ENCODE data around the gene USP20. TPM values are rescaled to one million over a fixed set of nuclear protein-coding genes. Genes with fewer than 3 reads are reported as not detected.

USP20 gene
- polyA plus RNA-seq, 1 of the 3 experiments (the other 2 are of a cell fraction), result 22.5 TPM

- no peak overlapping the region for H3K4me2 ChIP-seq
- TF ChIP-seq POLR2AphosphoS5 (IDR thresholded peaks at IDR 0.05; ENCODE audit: low read depth, low read length) (peak; percentile 20; the same call in 1 of the 2 replicates), FOXM1 (IDR thresholded peaks at IDR 0.05; ENCODE audit: low read depth) (no peak), CTCF (IDR thresholded peaks at IDR 0.05) (no peak), RCOR1 (IDR thresholded peaks at IDR 0.05; ENCODE audit: low read length) (no peak)
- peaks cover 21% of the 10 kb centered on the region for H3F3A ChIP-seq (replicated peaks; ENCODE audit: insufficient read depth)
- POLR2A ChIA-PET, result interaction anchor here (1.2 kb wide), 1 partner anchor 8 kb away, joined by 3 read pairs; no protein-coding TSS in a partner anchor
- no peak overlapping the region for H3K4me3 ChIP-seq (ENCODE audit: low read depth in 2 of 2, low read length in 1 of 2)
- peaks cover 6 to 56% of the 10 kb centered on the region in 2 experiments for H3K36me3 ChIP-seq (replicated peaks in 1 of 2; ENCODE audit: control insufficient read depth in 1 of 2, insufficient read depth in 2 of 2, low read length in 1 of 2)
- 92% methylated on average over 5 of the region's 11 CpGs for WGBS (ENCODE audit: low lambda C conversion rate)
- CTCF ChIA-PET, result interaction anchor here (0.8 to 3.8 kb wide), 3 partner anchors 19 to 83 kb away, joined by 3 to 12 read pairs (median 3); no protein-coding TSS in a partner anchor
- DNase-seq, result no peak
- H2AFZ ChIP-seq (ENCODE audit: low read depth), result no peak overlapping the region
- H3K27ac ChIP-seq (ENCODE audit: low read depth in 2 of 2, low read length in 1 of 2), result no peak overlapping the region
- peaks cover 0 to 8% of the 10 kb centered on the region in 2 experiments; a peak in 2 of 4 replicates for H3K4me1 ChIP-seq (ENCODE audit: control insufficient read depth in 1 of 2, insufficient read depth in 2 of 2, low read depth in 1 of 2, low read length in 1 of 2)
- H4K20me1 ChIP-seq (ENCODE audit: insufficient read depth), result no peaks in the 10 kb centered on the region
- no peaks in the 10 kb centered on the region for H3K9me3 ChIP-seq
- H3K9me2 ChIP-seq, result no peaks in the 10 kb centered on the region
- no peak overlapping the region for H3K9ac ChIP-seq
- H3K27me3 ChIP-seq (ENCODE audit: insufficient read depth), result no peaks in the 10 kb centered on the region
- H3K79me2 ChIP-seq (ENCODE audit: insufficient read depth), result peaks cover 14% of the 10 kb centered on the region; the same call in 1 of the 2 replicates
Observed at GRCh38 chr9:129810116-129810515, 25.1 kb upstream of the USP20 start.

- Histone ChIP-seq H3K9me2 (no peaks in the 10 kb centered on the region), H3K4me2 (no peak overlapping the region), H3K79me2 (ENCODE audit: insufficient read depth) (peaks cover 8% of the 10 kb centered on the region; the same call in 1 of the 2 replicates), H4K20me1 (ENCODE audit: insufficient read depth) (no peaks in the 10 kb centered on the region), H3K4me1 (ENCODE audit: control insufficient read depth in 1 of 2, insufficient read depth in 2 of 2, low read depth in 1 of 2, low read length in 1 of 2) (peaks cover 0 to 2% of the 10 kb centered on the region in 2 experiments; a peak in 2 of 4 replicates), H3K9me3 (no peaks in the 10 kb centered on the region), H3K27me3 (ENCODE audit: insufficient read depth) (no peaks in the 10 kb centered on the region), H3K9ac (no peak overlapping the region), H3K36me3 (replicated peaks in 1 of 2; ENCODE audit: control insufficient read depth in 1 of 2, insufficient read depth in 2 of 2, low read length in 1 of 2) (peaks cover 1 to 58% of the 10 kb centered on the region in 2 experiments), H3K27ac (ENCODE audit: low read depth in 2 of 2, low read length in 1 of 2) (no peak overlapping the region), H3F3A (replicated peaks; ENCODE audit: insufficient read depth) (peaks cover 19% of the 10 kb centered on the region), H3K4me3 (ENCODE audit: low read depth in 2 of 2, low read length in 1 of 2) (no peak overlapping the region), H2AFZ (ENCODE audit: low read depth) (no peak overlapping the region)
- ChIA-PET CTCF (interaction anchor here (0.7 to 3.8 kb wide), 5 partner anchors 13 to 232 kb away, joined by 3 to 12 read pairs (median 3); partner anchors contain the start of gene TOR1A), POLR2A (interaction anchor here (0.6 to 1.2 kb wide), 2 partner anchors 8 to 181 kb away, joined by 3 read pairs; no protein-coding TSS in a partner anchor)
- 77% methylated on average over 6 of the region's 6 CpGs for WGBS (ENCODE audit: low lambda C conversion rate)
- no peak for DNase-seq
- no peak for TF ChIP-seq FOXJ3 (CRISPR knock-in tag; IDR thresholded peaks at IDR 0.05)
- TF ChIP-seq MAX (IDR thresholded peaks at IDR 0.05; ENCODE audit: low read depth), result no peak
- TF ChIP-seq EZH2phosphoT487 (IDR thresholded peaks at IDR 0.05; ENCODE audit: borderline replicate concordance, low read depth), result no peak
- TF ChIP-seq MEF2A (IDR thresholded peaks at IDR 0.05; ENCODE audit: borderline replicate concordance, low read depth), result no peak
- no peak for TF ChIP-seq FOSL2 (IDR thresholded peaks at IDR 0.05; ENCODE audit: borderline replicate concordance, low read depth)
- no peak for TF ChIP-seq CHD2 (IDR thresholded peaks at IDR 0.05; ENCODE audit: low read length, partially characterized antibody)
- no peak for TF ChIP-seq USF2 (IDR thresholded peaks at IDR 0.05; ENCODE audit: borderline replicate concordance, low read depth, low read length)
- TF ChIP-seq RCOR1 (IDR thresholded peaks at IDR 0.05; ENCODE audit: low read length), result no peak
- TF ChIP-seq REST (IDR thresholded peaks at IDR 0.05; ENCODE audit: low read depth, low read length), result no peak
- TF ChIP-seq ELF1 (IDR thresholded peaks at IDR 0.05), result no peak
- TF ChIP-seq JUND (IDR thresholded peaks at IDR 0.05), result no peak
- TF ChIP-seq PBX3 (IDR thresholded peaks at IDR 0.05), result no peak
- no peak for TF ChIP-seq CTCF (IDR thresholded peaks at IDR 0.05)
Observed at GRCh38 chr9:129810788-129811187, 24.5 kb upstream of the USP20 start.
